AG20443 (cell line): ENCODE results near the gene CCDC183.
"Not testable (repeated sequence)": the region's sequence is repeated elsewhere in the genome, so short reads cannot be mapped to it uniquely, and the experiment has no call there.

ENCODE experiments used
- DNase-seq: peaks from one replicate; pipeline ENCODE4 v3.0.0; 2012; ENCODE audit warnings: low spot score, mixed read lengths

Gene CCDC183

DNA sequence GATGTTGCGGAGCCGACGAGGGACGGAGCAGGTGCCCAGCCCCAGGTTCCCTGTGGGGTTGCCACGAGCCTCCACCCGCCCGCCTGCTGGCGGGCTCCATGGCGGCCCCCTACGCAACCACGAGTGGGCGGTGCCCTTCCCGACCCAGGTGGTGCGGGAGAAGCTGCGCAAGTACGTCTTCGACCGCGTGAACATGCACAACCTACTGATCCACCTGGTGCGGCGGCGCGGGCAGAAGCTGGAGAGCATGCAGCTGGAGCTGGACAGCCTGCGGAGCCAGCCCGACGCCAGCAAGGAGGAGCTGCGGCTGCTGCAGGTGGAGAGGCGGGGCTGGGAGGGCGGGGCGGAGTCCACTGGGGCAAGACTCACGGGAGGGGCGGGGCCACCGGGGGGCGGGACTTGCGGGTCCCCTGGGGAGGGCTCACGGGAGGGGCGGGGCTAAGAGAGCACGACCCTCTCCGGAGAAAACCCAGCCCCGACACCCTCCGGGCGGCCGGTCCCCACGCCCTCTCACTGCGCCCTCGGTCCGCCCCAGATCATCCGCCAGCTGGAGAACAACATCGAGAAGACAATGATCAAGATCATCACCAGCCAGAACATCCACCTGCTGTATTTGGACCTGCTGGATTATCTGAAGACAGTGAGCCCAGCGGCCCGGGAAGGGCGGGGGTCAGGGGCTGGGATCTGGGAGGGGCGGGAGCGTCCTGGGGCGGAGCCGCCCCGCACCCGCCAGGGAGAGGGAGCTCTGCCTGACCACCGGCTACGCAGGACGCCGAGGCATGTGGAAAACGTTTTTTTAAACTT, 3.9 kb downstream of the CCDC183 start:
- peak; percentile 65 for DNase-seq

DNA sequence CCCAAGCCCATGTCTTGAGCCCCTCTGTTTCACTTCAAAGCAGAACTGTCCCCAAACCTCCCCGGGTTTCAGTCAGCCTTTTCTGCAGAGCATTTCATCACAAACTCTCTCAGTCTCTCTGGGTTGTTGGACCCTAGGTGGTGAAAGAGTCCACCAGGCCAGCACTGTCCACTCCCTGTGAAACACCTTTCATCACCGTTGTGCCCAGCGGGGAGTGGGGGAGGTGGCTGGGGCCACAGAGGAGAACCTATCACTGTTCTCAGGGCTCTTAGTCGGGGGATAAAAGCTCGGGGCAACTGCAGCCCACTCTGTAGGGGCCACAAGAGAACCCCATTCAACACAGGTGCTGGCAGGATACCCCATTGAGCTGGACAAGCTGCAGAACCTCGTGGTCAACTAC, 6.2 kb downstream of the CCDC183 start:
- no peak for DNase-seq

DNA sequence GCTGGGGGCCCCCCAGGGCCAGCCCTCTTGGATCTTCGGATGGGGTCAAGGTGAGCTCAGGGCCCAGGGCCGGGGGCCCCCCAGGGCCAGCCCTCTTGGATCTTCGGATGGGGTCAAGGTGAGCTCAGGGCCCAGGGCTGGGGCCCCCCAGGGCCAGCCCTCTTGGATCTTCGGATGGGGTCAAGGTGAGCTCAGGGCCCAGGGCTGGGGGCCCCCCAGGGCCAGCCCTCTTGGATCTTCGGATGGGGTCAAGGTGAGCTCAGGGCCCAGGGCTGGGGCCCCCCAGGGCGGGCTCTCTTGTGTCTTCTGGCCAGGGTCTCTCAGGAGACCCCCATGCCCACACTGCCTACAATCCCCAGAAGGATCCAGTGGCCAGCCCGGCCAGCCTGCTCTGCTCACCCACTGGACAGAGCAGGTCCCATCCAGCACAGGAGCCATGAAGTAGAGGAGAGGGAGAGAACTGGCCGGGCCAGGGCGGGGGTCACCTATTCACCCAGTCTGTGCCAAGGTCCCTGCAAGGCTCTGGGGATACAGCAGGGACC, 6.9 kb downstream of the CCDC183 start:
- not testable (repeated sequence) for DNase-seq

DNA sequence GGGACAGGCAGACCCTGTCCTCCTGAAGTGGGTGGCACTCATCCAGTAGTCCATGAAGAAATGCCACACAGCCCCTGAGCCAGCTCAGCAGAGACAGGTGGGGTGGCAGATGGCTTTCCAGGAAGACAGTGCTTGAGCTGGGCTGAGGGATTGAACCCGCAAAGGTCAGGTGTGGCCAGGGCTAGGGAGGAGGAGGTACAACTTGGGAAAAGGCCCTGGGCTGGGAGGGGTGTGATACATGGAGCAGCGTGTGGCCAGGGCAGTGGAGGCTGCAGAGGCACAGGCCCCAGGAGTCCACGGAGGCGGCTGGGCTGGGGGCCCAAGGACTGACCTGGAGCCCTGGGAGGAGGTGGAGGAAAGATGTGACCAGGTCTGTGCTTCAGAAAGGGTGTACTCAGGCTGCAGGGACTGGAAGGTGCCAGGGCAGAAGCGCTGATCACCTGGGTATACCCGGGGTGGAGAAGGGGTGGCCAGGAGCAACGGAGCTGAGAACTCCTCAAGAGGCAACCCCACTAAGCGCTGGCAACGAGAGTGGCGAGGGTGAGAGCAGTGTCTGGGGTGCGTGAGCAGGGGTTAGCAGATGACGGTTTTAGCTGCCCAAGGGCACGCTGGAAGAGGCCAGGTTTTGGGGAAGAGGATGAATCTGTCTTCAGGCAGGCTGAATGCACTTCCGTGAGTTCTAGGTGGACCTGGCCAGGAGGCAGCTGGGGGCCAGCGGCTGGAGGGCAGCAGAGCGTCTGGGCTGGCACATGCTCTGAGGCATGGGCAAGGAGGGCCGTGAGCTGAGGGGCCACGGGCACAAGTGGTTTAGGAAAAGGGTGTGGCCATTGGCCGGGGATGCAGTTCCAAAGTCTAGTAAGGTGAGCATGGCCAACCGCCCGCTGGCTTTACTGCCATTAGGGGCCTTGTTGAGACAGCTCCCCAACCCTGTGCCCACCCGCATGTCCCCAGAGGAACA, 7.7 kb downstream of the CCDC183 start:
- no peak for DNase-seq

DNA sequence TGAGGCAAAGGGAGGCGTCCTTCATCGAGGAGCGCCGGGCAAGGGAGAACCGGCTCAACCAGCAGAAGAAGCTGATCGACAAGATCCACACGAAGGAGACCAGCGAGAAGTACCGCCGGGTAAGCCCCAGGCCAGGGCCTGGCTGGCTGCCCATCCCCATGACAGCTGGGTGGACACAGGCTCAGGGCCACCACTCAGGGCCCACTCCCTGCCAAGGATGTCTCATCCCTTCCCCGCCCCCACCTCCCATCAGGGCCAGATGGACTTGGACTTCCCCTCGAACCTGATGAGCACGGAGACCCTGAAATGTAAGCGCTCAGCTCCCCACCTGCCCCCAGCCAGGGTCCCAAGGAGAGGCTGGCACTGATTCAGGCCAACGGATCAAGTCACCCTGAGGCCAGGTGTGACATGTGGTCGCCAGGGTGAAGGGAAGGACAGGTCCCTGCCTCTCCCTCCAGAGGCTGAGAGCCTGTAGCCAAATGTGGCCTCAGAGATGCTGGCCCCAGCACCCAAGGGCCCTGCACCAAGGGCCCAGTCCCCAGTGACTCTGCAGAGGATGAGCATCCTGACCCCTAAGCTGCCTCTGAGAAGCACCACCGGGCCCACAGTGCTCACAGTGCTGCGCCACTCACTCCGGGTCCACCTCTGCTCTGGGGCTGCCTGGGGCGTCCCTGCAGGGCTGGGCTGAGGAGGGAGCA, 8.5 kb downstream of the CCDC183 start:
- no peak for DNase-seq

DNA sequence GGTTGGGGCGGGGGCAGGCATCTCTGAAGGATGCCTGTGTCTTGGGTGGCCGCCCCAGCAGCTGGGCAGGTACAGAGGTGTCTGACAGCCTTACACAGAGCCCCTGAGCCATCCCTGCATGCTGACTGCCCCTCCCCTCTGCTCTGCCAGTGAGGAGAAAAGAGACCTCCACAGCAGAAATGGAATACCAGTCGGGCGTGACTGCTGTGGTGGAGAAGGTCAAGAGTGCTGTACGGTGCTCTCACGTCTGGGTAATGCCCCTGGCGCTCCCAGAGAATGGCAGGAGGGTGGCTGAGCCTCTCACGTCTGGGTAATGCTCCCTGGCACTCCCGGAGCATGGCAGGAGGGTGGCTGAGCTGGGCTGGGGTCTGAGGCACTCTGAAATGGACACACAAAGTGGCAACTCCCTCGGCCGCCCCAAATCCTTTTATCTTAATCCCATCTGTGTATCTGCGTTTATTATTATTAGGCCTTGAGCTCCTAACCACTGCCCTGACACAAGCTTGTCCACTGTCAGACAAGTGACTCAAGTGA, 9.1 kb downstream of the CCDC183 start:
- no peak for DNase-seq

DNA sequence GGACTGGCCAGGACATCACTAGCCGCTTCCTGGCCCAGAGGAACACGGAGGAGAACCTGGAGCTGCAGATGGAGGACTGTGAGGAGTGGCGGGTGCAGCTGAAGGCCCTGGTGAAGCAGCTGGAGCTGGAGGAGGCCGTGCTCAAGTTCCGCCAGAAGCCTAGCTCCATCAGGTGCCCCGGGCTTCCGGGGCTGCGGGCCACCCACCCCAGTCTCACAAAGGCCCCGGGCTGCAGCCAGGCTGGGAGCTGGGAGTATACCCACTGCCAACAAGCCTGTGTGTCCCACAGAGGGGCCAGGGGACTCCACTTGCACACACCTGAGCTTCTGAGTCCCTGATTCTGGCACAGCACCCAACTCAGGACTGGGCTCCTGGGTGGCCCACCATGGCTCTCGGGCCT, 9.9 kb downstream of the CCDC183 start:
- no peak for DNase-seq

DNA sequence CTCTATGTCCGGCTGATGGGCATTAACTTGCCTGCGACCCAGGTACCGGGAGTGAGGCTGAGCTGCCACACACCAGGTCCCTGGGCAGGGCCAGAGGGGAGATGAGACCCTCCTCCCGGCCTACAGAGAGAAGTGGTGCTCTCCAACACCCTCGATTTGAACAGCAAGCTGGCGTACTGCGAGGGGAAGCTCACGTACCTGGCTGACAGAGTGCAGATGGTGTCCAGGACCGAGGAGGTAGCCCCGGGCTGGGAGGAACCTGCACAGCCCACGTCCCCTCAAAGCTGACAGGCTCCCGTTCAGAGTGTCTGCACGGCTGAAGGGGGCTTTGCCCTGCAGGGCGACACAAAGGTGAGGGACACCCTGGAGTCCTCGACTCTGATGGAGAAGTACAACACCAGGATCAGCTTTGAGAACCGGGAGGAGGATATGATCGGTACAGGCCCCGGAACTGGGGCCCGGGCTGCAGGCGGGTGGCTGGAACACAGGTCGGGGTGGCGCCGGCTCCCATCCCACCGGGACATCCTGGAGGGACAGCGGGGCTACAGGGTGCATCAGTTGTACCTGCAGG, 10.6 kb downstream of the CCDC183 start:
- no peak for DNase-seq

DNA sequence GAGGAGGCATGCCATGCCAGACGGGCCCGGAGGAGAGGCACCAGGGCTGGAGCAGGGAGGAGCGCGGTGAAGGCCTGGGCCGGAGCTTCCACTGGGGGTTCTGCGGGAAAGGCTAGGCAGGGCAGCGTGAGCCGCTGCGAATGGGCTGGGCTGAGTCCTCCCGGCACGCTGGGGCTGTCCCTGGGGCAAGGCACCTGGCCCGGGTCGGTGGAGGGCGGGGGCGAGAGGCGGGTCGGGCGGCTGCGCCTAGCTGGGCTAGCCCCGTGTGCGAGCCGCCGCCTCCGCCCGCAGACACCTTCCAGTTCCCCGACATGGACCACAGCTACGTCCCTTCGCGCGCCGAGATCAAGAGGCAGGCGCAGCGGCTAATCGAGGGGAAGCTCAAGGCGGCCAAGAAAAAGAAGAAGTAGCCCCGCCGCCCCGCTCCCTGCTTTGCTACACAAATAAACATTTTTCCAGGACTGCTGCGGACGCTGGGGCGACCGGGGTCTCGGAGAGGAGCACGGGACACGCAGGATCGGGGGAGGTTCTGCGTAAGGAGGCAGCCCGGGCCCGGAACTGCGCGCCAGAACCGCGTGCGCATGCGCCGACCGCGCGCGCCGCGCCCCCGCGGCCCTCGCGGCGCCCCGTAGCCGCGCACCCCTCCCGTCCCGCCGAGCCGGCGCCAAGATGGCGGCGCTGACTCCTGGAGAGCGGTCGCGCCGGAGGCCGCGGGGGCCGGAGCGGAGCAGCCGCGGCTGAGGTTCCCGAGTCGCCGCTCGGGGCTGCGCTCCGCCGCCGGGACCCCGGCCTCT, 11.3 kb downstream of the CCDC183 start, which contains the start of gene RABL6:
Gene RABL6, plus strand, starts transcription at position 668 of the 794 bp plus-strand sequence. CDS start 249 bp downstream, outside the sequence.
- peak; percentile 99 for DNase-seq

DNA sequence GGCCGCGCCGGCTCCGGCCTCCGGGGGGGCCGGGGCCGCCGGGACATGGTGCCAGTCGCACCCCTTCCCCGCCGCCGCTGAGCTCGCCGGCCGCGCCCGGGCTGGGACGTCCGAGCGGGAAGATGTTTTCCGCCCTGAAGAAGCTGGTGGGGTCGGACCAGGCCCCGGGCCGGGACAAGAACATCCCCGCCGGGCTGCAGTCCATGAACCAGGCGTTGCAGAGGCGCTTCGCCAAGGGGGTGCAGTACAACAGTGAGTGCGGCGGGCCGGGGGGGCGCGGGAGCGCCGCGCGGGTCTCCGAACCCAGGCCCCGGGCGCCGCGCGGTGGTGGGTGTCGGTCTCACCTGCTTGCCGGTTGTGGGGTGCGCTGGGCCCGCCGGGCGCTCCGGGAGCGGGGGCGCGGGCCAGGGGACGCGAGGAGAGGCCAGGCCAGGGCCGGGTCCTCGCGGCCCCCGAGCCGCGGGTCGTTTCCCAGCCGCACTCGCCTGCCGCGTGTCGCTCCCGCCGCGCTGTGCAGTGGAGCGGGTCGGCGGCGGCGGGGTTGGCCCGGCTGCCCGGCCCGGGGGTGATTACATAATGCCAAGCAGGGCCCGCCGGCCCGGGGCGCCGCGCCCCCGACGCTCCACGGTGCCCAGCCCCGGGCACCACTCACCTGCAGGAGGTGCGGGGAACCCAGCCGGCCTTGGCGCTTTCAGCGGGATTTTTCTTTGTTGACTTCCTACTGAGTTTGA, 12.1 kb downstream of the CCDC183 start:
- DNase-seq: peak; percentile 37

DNA sequence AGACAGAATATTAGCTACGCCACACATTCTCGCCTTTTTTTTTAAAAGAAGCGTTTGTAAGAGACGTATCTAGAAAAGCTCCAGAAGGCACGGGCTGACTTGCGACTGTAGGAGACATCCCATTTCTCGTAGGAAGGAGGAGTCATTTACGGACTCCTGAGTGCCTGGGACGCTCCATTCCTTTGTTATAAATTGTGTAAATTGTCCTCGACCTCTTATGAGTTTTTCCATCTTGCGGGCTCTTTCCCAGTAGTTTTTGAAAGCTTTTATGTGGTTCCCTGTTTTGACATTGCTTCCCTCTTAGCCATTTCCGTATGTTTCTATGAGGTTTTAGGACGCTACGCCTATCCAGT, 12.6 kb downstream of the CCDC183 start:
- DNase-seq: peak; percentile 50

DNA sequence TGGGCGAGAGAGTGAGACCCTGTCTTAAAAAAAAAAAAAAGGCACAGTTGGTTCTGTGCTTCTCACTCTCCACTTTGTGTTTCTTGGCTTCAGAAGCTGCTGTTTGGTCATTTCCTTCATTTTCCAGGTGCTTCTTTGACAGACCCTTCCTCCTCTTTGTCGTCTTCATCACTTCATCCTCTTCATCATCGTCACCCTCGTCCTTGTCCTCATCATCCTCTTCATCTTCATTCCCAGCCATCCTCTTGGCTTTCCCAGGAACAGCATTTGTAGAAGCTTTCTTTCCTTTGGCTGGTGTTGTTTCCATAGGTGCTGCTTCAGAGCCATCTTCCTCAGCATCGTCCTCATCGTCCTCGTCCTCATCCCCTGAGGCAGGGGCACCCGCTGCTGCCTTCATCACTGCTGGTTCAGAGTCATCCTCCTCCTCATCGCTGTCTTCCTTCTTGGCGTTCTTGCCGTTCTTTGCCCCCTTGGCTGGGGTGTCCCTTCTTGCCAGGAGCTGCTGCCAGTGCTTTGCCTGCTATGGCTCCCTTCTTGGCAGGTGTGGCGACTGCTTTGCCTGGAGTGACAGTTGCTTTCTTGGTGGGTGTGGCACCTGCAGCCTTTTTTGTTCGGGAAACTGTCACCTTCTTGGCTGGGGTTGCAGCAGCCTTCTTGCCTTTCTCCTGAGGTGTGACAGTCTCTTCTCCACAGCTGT, 18.7 kb downstream of the CCDC183 start:
- DNase-seq: no peak

DNA sequence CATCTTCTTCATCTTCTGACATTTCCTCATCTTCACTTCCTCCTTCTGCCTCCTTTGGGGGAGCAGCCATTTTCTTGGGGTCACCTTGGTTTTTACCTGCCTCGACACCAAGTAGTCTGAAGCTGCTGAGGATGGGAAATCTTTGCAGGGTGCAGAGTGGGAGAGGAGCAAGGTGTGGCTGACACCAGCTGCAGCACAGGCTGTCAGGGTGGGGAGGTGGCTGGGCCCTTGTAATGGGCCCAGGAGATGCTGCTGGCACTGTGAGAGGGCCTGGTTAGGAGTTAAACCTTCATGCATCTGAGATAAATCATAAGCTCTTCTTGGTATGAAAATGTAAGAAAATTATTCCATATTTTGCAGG, 19.3 kb downstream of the CCDC183 start:
- DNase-seq: no peak

DNA sequence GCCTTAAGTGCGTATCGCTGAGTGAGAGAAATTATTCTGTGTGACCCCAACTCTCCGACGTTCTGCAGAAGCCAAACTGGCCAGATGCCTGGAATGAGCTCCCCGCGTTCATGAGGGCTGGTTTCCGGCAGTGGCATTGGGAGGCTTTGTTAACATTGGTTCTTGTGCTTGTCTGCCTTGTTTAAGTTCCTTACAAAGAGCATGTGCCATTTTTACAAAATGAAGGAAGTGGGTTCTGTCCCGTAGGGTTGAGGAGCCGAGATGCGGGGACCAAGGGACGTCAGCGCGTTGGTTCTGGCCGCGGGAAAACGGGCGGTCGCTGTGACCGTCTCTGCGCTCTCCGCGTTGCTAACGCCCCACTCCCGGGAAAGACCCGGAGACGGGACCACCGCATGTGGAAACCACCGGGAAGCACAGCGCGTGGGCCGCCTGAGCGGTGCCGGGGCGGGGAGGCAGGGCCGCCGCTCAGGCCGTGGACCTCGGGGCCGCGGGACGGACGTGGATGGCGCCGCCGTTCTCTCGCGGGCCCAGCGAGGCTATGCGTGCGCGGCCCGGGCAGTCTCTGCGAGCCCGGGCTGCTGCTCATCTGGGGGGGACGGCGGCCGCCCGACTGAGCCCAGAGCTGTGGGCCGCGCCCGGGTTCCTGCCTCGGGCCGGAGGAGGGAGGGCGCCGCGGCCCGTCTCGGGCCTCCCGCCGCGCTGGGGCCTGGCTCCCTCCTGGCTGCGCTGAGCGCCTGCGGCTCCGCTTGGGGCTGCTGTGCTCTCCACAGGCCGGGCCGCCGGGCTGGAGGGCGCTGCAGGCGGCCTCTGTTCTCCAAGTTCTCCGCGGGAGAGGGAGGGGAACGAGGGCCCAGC, 25.1 kb downstream of the CCDC183 start:
- DNase-seq: peak; percentile 40

DNA sequence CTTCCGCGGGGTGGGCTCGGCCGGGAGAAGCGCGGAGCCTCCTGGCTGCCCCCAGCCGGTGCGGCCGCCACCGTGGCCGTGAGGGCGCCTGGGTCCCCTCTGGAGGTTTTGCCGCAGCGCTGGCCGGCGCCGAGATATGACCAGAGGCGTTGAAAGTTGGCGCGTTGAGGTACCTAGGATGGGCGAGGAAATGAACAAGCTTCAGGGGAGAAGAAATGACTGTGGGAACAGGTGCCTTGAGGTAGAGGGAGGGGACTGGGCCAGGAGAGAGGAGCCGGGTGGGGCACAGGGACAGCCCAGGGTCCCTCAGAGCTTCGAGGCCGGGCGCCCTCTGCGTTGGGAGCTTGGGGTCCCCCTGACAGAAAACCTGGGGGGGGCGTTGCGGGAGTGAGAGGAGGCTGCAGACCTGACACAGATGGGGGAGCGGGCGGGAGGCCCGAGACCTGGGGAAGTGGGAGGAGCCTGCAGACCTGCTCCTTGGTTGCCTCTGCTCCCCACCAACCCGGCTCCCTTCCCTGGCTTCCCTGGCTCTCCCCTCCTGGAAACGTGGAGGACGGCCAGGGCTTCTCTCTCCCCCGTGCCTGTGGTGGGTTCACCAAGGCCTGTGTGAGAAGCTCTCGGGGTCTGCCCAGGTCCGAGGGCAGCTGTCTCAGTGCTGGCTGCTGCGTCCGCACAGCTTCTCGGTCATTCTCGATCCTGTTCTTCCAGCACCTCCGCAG, 25.8 kb downstream of the CCDC183 start:
- DNase-seq: no peak

DNA sequence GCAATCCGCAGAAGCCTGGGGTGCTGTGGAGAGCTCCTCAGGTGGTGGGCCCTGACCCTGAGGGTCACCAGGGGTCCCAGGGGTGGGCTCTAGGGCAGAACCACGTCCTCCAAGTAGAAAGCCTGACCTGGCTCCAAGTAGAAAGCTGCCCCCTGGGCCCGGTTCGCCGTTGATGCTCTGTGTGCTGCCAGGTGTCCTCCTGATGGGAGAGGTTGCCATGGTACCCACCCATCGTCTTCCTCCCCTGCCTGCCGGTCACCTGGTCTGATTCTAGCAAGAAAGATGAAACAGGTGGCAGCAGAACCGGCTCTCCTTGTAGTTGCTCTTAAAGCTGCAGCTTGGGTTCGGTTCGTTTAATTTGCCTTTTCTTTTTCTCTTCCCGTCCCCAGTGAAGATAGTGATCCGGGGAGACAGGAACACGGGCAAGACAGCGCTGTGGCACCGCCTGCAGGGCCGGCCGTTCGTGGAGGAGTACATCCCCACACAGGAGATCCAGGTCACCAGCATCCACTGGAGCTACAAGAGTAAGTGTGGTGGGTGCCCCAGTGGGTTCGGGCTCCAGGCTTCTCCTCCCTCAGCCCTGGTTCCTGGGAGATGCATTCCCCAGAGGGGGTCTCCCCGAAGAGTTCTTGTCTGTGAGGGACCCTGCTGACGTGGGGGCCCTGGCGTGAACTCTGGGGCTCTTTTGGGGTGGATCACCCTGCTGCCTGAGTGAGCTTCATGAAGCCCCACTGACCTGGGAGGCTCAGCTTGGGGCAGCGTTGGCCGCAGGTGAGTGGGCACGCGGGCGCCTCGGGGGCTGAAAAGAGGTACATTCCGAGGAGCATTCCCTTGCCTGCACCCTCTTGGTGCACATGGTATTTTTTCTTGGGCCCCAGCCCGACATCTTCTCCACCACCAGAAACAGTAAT, 27.3 kb downstream of the CCDC183 start:
- DNase-seq: no peak
